Activated CD8-positive, alpha-beta memory T cell treated with anti-CD3 and anti-CD28 coated beads, Interleukin-2, amount 50 U/mL, for 4 hours (primary cell): ENCODE data around the gene PAIP2.
"Not testable (repeated sequence)": the region's sequence is repeated elsewhere in the genome, so short reads cannot be mapped to it uniquely, and the experiment has no call there.

ENCODE experiments used
- DNase-seq: peaks from one replicate; pipeline ENCODE4 v3.0.0-alpha.2; 2020

PAIP2 gene

DNA sequence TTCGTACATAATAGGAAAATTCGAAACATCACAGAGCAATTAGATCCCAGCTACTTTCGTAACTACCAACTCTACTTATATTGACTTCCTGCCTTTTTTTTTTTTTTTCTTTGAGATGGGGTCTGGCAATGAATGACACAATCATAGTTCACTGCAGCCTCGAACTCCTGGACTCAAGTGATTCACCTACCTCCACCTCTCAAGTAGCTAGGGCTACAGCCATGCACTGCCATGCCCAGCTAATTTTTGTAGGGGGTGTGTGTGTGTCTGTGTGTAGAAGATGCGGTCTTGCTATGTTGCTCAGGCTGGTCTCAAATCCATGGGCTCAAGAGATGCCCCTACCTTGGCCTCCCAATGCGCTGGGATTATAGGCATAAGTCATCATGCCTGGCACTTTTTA, 5.8 kb upstream of the PAIP2 start:
- DNase-seq = no peak

DNA sequence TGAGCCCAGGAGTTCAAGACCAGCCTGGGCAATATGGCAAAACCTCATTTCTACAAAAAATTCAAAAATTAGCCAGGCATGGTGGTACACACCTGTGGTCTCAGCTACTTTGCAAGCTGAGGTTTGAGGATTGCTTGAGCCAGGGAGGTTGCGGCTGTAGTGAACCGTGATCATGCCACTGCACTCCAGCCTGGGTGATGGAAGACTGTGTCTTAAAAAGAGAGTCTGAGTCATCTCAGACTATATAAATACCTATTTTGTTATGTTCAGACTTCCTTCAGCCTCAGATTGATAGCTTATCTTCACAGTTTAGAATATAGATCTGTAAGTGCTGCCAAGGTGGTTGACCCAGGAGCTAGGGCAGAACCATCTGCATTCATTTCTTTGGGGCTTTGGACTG, 1.6 kb upstream of the PAIP2 start:
- no peak for DNase-seq

DNA sequence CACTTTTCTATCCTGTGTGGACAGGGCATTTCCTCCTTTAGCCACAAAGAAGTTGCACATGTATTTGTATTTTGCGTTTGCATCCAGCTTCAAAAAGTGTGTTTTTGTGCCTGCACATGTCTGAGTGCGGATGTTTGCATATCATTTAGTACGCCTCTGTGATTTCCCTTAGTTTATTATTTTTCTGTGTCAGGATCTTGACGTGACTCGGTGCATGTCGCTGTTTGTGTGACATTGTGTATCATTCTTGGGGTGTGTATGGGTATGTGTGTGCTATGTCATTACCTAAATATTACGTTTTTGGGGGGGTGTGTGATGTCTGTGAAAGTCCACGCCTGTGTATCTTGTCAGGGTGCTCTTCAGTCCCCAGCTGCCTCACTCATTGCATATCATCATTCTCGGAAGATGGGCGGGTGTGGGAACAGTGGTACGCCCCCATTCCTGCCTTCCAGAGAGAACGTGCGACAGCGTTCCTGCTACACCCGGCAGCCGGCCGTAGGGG, 416 bp upstream of the PAIP2 start:
- DNase-seq = no peak

DNA sequence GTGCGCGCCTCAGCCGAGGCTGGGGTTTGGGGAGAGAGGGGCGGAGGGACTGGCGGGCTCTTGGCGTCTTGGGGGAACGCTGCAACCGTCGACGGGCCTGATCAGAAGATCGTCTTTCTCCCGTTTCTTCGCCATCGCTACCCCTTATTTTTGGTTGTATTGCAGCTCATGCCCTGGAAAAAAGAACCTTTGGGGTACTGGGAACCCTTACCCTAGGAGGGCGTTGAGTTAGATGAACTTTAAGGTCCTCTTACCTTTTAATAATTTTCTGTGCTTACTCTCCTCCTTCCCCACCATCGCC, 719 bp downstream of the PAIP2 start:
- peak; percentile 78 for DNase-seq

DNA sequence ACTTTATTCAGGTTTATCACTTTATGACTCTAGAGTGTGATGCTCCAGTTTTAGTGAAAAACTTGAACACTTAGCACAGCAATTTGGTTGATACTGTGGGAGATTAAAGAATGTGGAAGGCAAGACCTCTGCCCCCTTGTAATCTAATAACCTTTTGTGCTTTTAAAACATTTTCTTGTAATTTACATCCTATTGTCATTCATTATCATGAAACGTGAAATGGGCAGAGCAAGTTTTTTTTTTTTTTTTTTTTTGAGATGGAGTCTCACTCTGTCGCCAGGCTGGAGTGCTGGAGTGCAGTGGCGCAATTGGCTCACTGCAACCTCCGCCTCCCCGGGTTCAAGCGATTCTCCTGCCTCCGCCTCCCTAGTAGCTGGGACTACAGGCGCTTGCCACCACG, 1.8 kb downstream of the PAIP2 start:
- no peak for DNase-seq

DNA sequence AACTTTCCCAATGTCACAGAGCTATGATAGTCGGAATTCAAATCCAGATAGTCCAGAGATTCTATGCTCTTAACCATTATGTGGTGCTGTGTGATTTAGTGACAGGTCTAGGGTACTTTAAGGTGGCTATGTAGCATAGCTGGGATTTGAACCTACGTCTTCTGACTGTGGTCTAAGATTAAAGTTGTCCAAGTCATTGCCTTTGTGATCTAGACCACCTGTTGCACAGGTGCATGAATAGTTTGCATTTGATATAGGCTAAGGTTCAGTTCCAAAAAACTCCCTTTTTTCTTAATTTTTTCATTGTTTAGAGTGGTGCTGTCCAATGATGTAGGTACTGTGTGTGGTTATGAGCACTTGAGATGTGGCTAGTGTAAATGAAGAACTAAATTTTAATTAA, 2.5 kb downstream of the PAIP2 start:
- no peak for DNase-seq

DNA sequence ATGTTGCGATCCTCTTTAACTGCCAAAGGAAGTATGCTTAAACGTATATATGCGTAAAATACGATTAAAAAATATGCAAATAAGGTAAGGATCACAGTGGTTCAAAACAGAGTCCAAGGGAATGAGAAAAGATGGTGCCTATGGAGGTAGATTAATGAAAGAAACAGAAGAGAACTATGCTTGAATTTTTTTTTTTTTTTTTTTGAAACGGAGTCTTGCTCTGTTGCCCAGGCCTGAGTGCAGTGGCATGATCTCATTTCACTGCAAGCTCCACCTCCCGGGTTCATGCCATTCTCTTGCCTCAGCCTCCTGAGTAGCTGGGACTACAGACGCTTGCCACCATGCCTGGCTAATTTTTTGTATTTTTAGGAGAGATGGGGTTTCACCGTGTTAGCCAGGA, 3.8 kb downstream of the PAIP2 start:
- DNase-seq = not testable (repeated sequence)

DNA sequence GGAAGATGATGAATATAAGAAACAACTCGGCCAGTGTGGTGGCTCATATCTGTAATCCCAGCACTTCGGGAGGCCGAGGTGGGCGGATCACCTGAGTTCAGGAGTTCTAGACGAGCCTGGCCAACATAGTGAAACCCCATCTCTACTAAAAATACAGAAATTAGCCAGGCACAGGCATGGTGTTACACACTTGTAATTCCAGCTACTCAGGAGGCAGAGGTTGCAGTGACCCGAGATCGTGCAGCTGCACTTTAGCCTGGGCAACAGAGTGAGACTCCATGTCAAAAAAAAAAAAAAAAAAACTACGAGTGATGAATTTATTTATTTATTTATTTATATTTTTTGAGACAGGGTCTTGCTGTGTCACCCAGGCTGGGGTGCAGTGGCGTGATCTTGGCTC, 6.2 kb downstream of the PAIP2 start:
- not testable (repeated sequence) for DNase-seq

DNA sequence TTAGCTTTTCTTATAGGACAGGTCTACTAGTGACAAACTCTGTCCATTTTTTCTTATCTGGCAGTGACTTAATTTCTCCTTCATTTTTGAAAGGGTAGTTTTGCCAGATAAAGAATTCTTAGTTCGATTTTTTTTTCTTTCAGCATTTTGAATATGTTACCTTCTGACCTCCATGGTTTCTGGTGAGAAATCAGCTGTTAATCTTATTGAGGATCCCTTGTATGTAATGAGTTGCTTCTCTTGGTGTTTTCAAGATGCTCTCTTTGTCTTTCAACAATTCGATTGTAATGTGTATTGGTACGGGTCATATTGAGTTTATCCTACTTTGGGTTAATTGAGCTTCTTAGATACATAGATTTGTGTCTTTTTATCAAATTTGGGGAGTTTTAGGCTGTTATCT, 12.5 kb downstream of the PAIP2 start:
- DNase-seq = no peak

DNA sequence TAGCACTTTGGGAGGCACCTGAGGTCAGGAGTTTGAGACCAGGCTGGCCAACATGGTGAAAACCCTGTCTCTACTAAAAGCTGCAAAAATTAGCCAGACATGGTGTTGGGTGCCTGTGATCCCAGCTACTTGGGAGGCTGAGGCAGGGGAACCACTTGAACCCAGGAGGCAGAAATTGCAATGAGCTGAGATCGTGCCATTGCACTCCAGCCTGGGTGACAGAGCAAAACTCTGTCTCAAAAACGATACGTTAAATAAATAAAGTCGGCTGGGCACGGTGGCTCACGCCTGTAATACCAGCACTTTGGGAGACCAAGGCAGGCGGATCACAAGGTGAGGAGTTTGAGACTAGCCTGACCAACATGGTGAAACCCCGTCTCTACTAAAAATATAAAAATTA, 14.2 kb downstream of the PAIP2 start:
- not testable (repeated sequence) for DNase-seq

DNA sequence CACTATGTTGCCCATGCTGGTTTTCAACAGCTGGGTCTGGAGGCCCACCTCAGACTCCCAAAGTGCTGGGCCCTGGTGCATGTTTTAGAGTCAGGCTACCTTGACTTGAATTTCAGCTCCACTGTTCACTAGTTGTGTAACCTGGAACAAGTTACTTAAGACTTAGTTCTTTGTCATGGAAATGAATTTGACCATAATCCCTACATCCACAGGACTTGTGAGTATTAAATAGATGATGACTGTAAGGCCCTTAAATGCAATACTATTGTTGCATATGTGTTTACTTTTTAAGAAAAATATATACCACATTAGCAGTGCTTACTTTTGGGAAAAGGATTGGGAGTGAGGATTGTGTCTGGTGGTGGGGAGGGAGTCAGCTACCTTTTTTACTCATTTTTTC, 16.4 kb downstream of the PAIP2 start:
- DNase-seq = no peak

DNA sequence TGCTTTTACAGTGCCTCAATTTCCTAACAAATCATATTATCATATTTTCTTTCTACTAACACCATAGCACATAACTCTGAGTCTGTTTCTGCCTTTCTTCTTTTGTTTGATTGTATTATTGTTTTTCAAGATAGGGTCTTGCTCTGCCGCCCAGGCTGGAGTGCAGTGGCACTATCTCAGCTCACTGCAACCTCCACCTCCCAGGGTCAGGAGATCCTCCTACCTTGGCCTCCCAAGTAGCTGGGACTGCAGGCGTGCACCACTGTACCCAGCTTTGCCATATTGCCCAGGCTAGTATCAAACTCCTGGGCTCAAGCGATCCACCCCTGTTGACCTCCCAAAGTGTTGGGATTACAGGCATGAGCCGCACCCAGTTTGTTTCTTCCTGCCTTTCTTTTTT, 18.7 kb downstream of the PAIP2 start:
- DNase-seq = no peak

DNA sequence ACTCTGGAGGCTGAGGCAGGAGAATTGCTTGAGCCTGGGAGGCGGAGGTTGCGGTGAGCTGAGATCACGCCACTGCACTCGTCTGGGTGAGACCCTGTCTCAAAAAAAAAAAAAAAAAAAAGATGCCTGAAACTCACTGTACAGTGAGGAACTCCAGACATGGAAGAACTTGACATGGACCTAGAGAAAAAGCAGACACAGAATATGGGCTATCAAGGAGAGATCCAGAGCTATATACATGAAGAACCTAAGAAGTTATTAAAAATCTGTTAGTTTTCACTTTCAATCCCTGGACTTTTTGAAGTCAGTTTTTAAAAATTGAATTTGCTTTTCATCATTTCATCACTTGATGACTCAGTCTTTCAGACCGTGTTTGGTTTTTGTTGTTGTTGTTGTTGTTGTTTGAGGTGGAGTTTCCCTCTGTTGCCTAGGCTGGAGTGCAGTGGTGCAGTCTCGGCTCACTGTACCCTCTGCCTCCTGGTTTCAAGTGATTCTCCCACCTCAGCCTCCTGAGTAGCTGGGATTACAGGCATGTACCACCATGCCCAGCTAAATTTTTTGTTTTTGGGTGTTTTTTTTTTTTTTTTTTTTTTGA, 20.3 kb downstream of the PAIP2 start:
- DNase-seq = no peak

DNA sequence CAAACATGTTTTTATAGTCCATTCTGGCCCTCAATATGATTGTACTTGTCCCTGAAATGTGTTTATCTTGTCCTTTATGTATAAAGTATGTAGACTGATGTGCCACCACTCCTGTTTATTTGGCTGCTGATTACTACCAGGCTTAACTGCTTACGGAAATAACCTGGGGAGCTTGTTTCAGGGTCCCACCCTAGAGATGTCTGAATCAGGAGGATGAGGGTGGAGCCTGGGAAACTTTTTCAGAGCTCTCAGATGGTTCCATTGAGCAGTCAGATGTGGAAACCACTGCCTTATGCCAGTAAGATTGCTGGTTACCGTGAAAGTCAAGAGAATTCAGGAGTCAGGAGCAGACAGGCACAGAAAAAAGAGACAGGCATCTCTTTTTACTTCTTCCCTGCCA, 22.3 kb downstream of the PAIP2 start:
- no peak for DNase-seq

DNA sequence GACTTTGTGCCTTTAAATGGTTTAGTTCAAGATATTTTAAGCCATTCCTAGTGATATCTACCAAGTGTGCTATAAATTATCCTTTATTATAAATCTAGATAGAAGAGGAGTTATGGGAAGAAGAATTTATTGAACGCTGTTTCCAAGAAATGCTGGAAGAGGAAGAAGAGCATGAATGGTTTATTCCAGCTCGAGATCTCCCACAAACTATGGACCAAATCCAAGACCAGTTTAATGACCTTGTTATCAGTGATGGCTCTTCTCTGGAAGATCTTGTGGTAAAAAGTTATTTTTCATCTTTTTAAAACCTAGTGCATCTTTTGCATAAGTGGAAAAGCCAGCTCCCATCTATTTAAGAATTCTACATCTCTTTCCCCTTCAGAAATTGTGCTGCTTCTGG, 22.8 kb downstream of the PAIP2 start:
- no peak for DNase-seq

DNA sequence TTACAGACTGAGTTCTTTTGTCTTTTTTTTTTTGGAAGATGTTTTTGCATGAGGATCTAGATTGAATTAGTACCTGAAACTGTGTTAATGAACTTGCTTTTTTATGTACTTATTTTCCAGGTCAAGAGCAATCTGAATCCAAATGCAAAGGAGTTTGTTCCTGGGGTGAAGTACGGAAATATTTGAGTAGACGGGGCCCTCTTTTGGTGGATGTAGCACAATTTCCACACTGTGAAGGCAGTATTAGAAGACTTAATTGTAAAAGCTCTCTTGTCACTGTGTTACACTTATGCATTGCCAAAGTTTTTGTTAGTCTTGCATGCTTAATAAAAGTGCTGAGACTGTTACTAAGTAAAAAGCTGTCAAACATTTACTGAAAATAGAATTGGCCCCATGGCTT, 27.0 kb downstream of the PAIP2 start:
- no peak for DNase-seq

DNA sequence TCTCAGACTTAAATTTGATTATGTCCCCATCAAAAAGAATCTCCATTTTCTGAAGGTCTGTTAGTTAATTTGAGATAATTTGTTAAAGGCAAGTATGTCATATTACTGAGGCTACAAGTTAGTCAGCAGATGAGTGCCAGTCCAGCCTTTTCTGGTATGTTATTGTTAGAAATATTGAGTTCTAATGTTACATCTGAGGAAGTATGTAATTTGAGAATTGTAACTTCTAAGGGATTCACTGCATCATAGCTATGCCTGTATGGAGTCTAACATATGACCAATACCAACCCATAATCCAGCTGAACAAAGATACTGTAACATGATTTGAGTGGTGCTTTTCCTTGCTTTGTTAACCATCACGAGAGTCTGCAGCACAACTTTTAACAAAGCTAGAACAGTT, 27.5 kb downstream of the PAIP2 start:
- DNase-seq = no peak

DNA sequence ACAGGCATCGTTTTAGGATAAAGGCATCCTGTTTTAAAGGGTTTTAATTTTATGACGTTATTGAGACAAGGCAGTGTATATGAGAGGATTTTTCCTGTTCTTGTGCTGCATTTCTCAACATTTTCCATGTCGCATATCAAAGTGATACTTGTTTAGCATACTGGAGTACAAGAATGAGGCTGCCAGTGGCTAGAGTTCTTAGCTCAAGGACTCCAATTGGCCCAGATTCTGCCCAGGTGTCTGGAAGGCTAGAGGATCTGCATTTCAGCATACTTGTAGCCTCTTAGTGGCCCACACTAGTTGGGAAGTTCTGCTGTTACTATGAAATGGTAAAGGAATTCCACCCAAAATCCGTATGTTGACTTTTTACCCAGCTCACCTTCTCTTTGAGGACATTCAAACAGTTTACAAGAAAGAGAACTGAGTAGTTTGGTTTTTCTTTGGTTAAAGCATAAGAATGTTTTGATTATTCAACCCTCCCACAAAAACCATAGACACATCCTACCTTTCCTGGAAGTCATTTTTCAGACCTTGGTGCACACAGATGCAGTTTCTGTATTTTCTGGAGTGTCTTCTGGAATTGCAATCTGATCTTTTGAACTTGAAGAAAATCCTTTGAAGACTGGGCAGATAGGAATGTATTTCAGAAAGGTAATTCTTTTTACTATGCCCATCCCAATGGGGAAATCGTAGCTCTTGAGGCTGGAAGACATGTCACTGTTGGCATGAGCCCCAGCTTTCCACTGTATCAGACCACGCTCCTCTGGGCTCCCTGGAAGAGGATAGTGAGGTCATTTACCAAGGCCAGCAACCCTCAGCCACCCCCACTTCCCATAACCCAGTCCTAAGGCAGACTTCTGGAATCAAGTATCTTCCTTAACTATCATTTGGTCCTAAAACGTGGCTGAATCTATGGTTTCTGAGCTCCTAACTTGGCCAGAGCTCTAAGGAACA, 30.1 kb downstream of the PAIP2 start:
- no peak for DNase-seq

DNA sequence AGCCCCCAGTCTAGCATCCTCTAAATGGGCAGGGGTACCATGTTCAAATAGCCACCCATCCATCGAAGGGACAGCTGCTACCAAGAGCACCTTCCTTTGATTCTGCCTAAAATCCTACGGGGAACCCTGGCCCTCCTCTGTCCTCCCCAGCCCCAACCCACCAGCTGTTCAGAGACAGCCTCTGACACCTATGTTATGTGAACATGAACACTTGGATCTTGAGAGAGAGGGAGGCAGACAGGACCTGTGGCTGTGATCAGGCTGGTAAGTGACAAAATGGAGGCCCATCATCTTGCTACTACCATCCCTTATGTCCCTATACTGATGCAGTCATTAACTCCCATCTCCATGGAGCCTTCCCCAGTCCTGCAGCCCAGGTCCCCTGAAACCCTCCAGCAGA, 33.3 kb downstream of the PAIP2 start:
- DNase-seq = no peak

DNA sequence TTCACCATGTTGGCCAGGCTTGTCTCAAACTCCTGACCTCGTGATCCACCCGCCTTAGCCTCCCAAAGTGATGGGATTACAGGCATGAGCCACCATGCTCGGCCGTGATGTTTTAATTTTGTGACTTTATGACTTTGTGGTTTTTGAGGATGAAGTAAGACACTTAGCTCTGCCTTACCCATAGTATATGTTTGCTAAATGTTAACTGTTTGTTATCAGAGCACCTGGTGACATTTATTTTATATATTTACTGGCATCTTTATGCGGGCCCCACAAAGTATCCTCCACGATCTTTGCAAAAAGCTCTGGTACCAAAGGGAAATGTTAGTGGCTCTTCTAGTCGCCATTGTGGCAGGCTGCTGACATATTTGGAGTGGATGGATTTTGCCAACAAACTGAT, 34.7 kb downstream of the PAIP2 start:
- DNase-seq = no peak

DNA sequence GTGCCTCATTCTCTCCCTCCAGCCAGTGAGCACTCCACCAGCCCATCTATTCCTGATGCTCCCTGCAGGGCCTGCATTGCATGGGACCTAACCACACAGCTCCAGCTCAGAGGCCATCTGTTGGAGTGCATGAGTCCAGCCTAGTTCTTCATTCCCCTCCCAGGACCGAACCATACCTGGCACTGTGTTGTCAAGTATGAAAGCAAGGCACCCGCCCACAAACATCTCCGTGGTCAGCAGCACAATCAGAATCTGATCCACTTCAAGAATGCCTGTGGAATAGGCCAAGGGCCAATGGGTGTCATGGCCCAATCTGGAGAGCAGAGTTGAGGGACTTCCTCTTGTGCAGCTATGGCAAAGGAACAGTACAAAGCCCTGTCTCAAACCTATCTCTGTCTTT, 35.6 kb downstream of the PAIP2 start:
- no peak for DNase-seq

DNA sequence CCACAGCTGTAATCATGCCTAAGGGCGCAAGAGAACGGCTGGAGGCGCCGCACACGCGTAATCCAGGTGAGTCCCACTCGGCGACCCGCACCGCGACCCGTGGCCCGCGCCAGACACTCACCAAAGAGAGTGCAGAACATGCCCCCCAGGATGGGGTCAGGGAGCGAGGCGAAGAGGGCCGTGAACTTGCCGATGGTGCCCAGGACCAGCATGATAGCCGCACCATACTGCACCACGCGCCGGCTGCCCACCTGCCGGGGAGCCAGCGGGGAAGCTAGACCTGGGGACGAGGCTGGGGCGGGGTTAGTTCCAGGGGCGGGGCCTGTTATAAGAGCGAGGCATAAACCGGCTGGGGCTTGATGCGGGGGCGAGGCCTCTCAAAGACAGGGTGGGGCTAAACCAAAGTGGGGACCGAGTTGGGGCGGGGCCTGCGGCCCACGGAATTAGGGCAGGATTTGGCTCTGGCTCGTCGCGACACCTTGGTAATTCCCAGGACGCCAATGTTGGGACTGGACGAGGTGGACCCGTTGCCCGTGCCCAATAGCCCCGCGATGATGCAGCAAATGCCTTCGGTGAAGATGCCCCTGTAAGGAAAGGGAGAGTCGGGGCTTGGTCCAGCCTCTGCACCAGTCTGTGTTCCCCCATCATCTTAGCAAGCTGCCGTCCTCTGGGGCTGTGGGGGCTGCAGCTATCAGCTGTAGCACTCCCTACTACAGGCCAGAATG, 36.6 kb downstream of the PAIP2 start:
- DNase-seq = no peak

DNA sequence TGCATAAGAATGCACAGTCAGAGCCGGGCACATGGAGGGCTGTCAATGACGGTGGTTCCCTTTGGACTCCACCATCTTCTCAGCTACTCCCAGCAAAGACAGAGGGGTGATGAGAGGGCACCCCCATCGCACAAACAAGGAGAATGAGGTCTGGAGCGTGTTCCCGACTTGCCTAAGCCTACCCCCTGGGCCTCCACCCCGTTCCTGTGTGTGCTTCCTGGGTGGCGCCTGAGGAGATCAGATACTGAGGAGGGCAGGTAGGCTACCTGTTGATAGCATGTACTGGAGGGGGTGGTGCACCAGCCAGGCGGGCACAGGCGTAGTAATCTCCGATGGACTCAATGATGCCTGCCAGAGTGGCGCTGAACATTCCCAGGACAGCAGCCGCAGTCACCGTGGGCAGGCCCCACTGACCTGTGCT, 37.3 kb downstream of the PAIP2 start:
- no peak for DNase-seq
